Fibroblast of villous mesenchyme (primary cell): ENCODE measurements around the gene KLHL24. TPM values are rescaled to one million over a fixed set of nuclear protein-coding genes. Genes with fewer than 3 reads are reported as not detected.
"Not testable (repeated sequence)": the region's sequence is repeated elsewhere in the genome, so short reads cannot be mapped to it uniquely, and the experiment has no call there.

Experiments
- DNase-seq: peaks from one replicate; pipeline ENCODE4 v3.0.0-alpha.2; 2010; ENCODE audit warnings: low read depth
- H3K4me3 ChIP-seq: 2 replicates; pipeline ENCODE4 v1.5.1; 2011; ENCODE audit warnings: low read depth, mild to moderate bottlenecking, low read length
- total RNA-seq: library from RNA; depleted of rRNA; stranded (reverse); fragments of >200 nt; gene quantifications from 2 replicates; pipeline ENCODE4 v1.2.3, GENCODE V29; 2012
- TF ChIP-seq, protein P1 (sequence below): IDR thresholded peaks from 2 replicates; pipeline ENCODE4 v1.5.1; 2012; ENCODE audit warnings: low read depth, mild to moderate bottlenecking, low read length; ENCODE audit not compliant: insufficient read depth

Gene KLHL24
- total RNA-seq, 1 donor = 47.9 TPM

DNA sequence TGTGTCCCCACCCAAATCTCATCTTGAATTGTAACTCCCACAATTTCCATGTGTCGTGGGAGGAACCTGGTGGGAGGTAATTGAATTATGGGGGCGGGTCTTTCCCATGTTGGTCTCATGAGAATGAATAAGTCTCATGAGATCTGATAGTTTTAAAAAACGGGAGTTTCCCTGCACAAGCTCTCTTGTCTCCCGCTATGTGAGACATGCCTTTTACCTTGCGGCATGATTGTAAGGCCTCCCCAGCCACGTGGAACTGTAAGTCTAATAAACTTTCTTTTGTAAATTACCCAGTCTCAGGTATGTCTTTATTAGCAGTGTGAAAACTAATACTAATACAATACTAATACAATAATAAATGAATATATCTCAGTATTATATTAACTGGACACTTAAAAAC, 52.3 kb downstream of the KLHL24 start:
- TF ChIP-seq, protein P1, sequence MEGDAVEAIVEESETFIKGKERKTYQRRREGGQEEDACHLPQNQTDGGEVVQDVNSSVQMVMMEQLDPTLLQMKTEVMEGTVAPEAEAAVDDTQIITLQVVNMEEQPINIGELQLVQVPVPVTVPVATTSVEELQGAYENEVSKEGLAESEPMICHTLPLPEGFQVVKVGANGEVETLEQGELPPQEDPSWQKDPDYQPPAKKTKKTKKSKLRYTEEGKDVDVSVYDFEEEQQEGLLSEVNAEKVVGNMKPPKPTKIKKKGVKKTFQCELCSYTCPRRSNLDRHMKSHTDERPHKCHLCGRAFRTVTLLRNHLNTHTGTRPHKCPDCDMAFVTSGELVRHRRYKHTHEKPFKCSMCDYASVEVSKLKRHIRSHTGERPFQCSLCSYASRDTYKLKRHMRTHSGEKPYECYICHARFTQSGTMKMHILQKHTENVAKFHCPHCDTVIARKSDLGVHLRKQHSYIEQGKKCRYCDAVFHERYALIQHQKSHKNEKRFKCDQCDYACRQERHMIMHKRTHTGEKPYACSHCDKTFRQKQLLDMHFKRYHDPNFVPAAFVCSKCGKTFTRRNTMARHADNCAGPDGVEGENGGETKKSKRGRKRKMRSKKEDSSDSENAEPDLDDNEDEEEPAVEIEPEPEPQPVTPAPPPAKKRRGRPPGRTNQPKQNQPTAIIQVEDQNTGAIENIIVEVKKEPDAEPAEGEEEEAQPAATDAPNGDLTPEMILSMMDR = no peak
- H3K4me3 ChIP-seq = no peak overlapping the region
- no peak for DNase-seq

DNA sequence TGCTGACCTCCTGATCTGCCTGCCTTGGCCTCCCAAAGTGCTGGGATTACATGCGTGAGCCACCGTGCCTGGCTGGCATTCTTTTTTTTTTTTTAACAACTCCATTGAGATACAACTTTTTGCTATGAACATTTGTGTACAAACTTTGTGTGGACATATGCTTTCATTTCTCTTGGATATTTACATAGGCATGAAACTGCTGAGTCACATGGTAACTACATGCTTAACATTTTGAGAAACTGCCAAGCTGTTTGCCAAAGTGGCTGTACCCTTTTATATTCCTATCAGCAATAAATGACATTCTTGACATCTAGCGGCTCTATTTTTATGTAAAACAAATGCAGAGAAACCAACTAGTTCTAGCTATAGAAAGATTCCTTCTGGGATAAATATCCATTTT, 53.5 kb downstream of the KLHL24 start:
- peak; percentile 18 for DNase-seq
- TF ChIP-seq, protein P1 = no peak
- H3K4me3 ChIP-seq = no peak overlapping the region

DNA sequence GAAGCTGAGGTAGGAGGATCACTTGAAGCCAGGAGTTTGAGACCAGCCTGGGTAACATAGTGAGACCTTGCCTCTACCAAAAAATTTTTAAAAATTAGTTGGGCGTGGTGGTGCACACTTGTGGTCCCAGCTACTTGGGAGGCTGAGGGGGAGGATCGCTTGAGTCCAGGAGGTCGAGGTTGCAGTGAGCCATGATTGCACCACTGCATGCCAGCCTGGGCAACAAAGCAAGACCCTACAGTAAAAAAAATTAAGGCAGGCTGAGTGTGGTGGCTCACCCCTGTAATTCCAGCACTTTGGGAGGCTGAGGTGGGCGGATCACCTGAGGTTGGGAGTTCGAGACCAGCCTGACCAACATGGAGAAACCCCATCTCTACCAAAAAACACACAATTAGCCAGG, 54.2 kb downstream of the KLHL24 start:
- H3K4me3 ChIP-seq, DNase-seq: not testable (repeated sequence)

DNA sequence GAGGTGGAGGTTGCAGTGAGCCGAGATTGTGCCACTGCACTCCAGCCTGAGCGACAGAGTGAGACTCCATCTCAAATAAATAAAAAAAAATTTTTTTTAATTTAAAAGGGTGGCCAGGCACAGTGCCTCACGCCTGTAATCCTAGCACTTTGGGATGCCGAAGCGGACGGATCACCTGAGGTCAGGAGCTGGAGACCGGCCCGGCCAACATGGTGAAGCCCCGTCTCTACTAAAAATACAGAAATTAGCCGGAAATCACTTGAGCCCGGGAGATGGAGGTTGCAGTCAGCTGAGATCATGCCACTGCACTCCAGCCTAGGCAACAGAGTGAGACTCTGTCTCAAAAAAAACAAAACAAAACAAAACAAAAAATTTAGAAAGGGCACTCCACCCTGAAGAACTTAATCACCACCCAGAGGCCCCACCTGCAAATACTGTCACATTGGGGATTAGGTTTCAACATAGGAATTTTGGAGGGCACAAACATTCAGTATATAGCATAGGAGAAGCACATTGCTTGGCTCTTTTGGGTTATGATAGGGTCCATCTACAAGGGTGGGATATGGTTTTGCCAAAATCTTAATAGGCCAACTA, 55.1 kb downstream of the KLHL24 start:
- no peak overlapping the region for H3K4me3 ChIP-seq
- no peak for DNase-seq
- TF ChIP-seq, protein P1 = no peak

DNA sequence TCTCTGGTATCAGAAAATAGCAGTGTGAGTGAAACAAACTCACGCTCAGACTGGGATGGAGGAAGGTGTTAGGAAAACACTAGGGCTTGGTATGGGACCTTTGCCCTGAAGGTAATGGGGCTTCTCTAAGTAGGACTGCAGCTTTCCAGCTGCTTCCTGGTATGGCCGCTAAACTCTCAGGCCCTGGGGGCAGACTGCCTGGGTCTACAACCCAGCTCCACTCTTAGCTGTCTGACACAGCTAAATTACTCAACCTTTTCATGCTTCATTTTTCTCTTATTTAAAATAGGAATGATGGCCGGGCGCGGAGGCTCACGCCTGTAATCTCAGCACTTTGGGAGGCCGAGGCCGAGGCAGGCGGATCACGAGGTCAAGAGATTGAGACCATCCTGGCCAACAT, 57.0 kb downstream of the KLHL24 start:
- TF ChIP-seq, protein P1 = no peak
- DNase-seq = no peak
- no peak overlapping the region for H3K4me3 ChIP-seq

DNA sequence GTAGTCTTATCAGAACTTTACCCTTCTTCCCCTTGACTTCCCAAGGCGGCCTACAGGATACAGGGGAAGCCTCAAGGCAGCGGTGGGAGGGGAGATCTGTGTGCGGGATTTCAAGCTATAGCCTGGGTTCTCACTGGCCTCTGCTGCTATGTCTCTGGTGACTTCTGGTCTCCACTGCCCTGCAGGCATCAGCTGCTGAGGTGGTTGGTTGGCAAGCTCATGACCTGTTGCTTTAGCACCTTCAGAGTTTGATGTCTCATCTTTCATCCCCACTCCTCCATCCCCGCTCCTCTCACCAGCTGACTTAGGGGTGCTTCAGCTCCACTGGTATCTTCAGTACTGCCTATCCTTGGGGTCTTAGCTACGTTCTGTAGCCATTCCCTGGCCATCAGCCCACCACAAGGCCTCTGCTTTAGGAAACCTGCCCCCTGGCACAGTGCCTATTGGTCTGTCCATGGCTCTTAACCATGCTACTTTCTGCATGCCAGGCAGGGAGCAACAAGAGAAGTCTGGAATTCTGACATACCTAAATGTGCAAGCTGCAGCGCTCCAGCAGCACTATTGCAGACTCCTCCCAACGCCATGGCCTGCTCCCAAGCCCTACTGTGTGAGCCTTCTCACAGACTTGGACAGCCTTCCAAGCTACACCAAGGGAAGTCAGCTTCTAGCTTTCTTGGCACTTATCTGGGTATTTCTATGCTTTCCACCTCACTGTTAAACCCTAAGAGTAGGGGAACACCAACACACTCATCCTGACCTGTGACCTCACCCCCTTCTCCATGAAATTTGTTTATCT, 60.3 kb downstream of the KLHL24 start:
- H3K4me3 ChIP-seq = no peak overlapping the region
- DNase-seq = no peak
- TF ChIP-seq, protein P1 = no peak

DNA sequence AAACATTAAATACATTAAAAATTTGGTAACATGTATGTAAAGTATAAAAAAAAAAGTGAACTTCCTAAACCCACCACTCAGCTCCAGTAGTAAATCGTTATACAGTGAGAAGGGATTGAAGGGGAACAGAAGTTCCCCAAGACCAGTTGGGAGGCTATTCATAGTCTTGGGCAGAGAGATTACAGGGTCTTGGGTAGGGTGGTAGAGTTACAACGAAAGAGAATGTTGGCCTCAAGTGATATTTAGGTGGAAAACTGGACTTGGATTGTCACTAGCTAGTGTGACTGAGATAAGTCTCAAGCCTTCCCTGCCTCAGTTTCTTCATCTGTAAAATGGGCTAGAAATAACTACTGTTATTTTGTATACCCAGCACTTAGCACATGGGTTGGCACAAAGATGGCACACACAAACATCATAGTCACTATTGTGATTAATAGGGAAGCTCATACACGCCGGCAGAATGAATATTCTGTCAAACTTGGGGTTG, 61.7 kb downstream of the KLHL24 start:
- TF ChIP-seq, protein P1 = no peak
- H3K4me3 ChIP-seq = peak overlapping the region; percentile 95
- DNase-seq = no peak
